Prostate gland (tissue), 2 donors: ENCODE data around the gene NT5DC4.

ENCODE experiments used
- CTCF ChIP-seq, 4 experiments: fragments of 200-600 bp in 2 of 4; fragments of 450-650 bp in 2 of 4; sonication (generic) in 2 of 4; IDR thresholded peaks; 1 replicate in 3 of 4; 2 replicates in 1 of 4; pipeline ENCODE4 v1.5.1; 2016 to 2019; ENCODE audit warnings: antibody characterized with exemption in 4 of 4, mild to moderate bottlenecking in 2 of 4, moderate library complexity in 2 of 4
- POLR2A ChIP-seq: fragments of 450-650 bp; IDR thresholded peaks from one replicate; pipeline ENCODE4 v1.6.1; 2016; ENCODE audit warnings: antibody characterized with exemption, mild to moderate bottlenecking

GRCh38 chr2:112731479-112731878, 10.7 kb downstream of the NT5DC4 start:
- TF ChIP-seq CTCF (IDR thresholded peaks at IDR 0.05) = no peak
- TF ChIP-seq POLR2A = no peak
